ENCODE measurements around the gene STRN.
"Not testable (repeated sequence)": the region's sequence is repeated elsewhere in the genome, so short reads cannot be mapped to it uniquely, and the experiment has no call there.

The STRN gene

DNA sequence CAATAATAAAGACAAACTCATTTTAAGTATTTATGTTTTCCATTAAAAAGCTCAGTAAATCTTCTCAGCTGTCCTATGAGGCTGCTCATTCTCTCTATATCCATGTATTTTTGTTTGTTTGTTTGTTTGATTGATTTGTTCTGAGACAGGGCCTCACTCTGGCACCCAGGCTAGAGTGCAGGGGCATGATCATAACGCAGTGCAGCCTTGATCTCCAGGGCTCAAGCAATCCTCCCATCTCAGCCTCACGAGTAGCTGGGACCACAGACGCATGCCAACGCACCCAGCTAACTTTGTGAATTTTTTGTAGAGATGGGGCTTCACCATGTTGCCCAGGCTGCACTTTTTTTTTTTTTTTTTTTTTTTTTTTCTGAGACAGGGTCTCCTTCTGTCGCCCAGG is 5.6 kb downstream of the STRN start:
- no peak for DNase-seq

DNA sequence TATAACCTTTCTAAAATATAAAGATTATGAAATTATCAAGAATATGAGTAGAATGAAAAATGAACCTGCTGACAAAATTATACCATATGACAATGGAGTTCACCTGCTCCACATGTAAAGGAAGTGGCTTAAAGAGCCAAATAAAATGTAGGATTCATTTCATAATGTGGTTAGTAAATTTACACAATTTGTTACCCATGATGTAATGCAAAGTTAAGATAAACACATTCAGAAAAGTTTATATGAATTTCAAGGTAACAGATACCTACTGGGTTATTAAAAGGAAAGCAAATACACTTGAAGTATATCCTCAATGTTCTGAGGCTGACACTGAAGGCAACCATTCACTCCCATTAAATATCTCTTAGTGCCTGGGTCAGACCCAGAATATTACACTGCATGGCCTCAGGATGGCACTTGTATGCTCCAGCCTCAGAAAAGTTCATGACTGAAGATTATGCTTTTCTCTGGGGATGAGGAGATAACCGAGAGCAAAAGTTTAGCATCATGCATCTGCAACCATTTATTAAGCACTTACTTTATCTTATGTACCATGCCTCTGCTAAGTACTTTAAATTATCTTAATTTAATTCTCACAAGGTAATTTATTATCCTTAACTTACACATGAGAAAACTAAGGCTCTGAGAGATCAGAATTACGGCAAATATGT is 6.2 kb downstream of the STRN start:
- DNase-seq: no peak

DNA sequence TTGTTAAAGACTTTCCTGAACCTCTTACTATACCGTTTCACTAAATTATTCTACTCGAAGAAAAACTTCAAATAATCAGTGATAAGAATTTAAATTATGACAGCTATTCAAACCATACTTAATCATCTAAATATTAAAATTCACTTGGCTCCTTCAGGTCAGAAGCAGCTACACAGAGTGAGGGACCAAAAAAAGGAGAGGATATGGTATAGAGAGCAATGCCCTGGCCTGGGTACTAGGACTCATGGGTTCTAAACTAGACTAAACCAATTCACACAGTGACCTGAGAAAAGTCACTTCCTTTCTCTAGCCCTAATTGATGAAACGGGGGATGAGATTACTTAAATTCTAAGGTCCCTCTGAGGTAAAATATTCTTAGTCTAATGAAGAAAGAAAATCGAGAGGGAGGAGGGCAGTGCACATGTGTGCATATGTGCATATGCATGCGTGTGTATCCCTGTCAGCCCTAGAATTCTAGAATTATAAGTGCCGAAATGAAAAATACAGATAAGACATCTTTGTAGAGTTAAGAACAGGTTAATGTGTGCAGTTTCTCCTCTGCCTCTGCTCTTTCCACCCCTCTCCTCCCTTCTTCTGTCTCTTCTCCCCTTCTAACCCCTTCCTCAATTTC is 11.2 kb downstream of the STRN start:
- DNase-seq: no peak

DNA sequence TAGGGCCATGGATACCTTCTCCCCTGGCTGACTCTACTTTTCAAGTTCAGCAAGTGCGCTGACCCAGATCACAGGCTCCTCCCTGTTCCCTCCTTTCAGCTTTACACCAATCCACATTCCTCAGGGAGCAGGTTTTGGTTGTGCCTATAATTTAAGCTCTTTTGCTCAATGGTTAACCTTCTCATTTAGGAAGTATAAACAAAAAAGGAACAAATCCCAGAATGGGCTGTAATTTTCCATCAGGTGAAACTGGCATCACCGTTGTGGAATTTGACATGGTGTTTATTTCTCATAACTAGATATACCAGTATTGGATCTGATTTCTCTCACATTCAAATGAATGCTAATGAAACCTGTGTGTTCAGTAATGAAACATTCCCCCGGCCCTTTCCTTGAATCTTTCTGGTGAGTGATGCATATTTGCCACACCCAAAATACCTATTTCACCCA is 13.6 kb downstream of the STRN start:
- no peak for DNase-seq

DNA sequence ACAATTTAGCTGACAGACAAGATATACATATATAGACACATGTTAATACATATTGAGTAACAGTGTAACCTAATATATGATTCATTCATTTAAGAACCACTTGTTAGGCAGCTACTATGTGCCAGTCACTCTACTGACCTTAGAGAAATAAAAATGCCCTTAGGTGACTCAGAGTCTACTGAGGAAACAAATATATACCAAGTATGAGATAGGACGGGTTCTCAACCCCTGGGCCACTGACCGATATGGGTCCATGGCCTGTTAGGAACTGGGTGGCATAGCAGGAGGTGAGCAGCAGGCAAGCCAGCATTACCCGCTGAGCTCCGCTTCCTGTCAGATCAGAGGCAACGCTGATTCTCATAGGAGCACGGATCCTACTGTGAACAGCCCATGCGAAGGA is 14.8 kb downstream of the STRN start:
- no peak for DNase-seq

DNA sequence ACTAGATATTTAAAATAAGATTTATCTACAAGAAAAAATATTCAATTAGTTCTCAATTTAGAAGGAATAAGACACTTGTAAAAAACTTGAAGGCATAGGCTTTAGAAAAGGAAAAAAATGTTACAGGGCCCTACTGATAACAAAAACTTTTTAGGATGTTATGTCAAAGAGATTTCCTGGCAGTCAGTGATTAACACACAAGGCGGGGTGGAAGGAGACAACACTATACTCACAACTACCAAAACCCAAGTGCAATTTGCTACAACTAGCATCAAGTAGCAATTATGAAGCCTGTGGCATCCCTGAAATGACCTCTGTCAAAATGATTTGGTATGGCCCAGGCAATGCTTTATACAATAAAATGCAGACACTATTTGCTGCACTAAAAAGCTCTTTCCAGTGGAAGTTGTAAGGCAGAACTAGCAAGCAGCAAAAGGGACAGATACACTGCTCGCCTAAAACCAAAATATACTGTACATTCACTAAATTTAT is 15.3 kb downstream of the STRN start:
- DNase-seq: no peak

DNA sequence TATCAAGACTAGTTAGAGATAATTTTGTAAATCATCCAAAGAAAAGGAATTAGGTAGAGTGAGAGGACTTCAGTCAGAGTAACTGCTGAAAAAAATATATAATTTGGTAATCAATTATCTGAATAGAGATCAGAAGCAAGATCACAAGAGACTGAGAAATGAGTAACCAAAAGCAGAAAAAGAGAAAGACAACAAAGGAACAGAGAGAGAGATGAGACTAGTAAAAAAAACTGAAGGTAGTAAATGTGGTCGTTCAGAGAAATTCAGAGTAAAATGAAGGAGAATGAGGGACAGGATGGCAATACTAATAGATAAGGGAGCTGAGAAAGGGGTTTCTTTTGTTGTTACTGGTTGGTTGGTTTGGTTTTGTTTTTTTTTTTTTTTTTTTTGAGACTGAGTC is 16.5 kb downstream of the STRN start:
- no peak for DNase-seq

DNA sequence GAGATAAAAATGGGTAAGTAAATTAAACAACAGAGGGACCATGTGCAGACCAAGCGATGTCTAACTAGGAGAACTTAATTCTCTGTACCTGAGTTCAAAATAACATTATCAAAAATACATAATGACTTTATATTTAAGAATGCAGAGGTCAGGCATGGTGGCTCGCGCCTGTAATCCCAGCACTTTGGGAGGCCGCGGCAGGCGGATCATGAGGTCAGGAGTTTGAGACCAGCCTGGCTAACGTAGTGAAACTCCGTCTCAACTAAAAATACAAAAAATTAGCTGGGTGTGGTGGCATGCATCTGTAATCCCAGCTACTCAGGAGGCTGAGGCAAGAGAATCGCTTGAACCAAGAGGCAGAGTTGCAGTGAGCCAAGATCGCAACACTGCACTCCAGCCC is 21.1 kb downstream of the STRN start:
- DNase-seq: not testable (repeated sequence)

DNA sequence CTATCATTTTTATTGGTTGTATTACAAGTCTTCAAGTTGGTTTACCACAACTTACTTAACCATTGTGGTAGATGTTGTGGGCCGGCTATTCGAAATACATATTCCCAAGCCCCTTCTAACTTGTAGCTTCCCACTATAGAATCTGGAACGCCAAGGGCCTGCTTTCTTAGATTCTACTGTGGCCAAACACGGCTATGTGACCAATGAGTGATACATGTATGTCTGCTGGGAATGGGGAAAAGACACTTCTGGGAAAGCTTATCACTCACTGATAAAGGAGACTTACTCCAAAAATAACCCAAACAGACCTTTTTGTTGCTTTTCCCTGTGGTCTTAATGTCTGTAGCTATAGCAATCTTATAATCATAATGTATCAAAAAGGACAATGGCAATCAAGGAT is 24.5 kb downstream of the STRN start:
- DNase-seq: no peak

DNA sequence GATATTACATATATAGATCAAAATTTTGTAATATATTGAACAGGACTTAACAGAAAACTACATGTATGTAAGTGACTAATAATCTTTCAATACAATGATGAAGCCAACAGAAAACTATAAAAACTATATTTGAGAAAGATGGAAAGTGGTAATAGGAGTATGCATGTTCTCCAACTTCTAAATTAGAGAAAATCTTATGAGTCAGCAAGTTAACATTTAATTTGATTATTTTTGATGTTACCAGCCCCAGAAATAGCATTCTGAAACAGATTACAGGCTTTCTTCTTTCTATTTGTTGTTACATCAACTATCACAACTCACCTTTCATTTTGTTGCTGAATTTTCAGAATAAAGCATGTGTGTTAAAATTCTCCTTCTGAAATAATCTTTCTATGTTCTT is 29.8 kb downstream of the STRN start:
- not testable (repeated sequence) for DNase-seq

DNA sequence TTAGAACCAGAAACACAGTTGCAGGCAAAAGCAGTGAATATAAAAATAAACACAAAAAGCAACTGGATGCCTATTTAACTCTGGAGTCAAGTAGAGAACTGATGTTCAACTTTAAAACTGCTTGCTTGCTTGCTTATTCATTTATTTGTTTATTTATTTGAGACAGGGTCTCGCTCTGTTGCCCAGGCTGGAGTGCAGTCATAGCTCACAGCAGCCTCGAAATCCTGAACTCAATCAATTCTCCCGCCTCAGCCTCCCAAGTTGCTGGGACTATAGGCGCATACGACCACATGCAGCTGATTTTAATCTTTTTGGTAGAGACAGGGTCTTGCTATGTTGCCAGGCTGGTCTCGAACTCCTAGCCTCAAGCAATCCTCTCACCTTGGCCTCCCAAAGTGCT is 34.6 kb downstream of the STRN start:
- DNase-seq: not testable (repeated sequence)

DNA sequence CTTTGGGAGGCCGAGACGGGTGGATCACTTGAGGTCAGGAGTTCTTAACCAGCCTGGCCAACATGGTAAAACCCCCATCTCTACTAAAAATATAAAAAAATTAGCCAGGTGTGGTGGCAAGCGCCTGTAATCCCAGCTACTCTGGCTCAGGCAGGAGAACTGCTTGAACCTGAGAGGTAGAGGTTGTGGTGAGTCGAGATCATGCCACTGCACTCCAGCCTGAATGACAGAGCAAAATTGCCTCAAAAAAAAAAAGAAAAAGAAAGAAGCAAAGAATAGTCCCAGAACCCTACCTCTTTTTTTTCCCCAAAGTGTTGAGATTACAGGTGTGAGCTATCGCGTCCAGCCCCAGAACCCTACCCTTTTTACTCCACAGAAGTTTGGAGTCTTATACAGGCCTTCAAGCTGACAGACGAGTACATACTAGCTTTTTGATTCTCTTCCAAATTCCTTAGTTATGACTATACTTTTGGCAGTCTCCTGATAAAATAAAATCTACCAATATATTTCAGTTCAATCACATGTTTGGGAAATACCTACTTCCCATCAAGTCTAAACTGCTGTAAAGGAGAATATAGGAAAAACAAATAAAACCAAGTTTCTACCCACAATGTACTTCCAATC is 35.4 kb downstream of the STRN start:
- DNase-seq: not testable (repeated sequence)

DNA sequence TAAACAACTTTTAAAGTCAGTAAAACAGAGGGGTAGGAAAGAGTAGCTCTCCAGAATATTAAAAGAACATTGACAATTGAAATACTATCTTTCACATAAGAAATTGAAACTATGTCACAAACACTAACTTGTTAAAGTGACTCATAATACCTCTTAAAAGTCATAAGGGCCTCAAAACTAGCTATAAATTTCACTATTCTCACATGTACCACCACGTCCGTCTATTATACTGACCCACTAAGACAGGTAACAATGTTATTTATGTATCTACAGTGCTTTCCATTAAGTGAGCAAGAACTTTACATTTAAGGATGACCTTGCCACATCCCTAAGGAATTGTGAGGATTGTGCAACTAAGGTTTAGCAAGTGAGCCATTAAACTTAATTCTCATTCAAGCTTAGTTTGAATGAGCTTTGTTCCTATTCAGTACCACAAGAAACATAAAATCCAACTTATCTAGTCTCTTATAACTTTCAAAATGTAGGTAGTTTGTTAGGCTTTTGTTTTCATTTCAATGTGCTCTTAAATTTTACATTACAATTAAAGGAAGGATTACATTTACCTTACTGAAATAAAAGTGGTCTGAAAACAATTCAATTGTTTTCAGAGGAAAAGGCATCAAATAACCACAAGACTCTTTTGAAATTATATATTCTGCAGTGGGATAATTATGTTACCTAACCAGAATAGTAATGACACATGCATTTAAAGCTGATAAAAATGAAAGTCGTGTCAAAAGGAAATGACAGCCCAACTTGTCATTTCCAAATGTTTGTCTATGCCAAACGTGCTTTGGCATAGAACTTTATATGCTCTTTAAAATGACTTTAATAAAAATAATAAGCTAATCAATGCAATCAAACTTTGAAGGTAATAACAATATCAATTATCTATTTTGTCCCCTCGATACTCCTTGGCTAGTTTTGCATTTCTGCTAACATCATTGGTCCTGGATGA is 39.9 kb downstream of the STRN start:
- DNase-seq: not testable (repeated sequence)

DNA sequence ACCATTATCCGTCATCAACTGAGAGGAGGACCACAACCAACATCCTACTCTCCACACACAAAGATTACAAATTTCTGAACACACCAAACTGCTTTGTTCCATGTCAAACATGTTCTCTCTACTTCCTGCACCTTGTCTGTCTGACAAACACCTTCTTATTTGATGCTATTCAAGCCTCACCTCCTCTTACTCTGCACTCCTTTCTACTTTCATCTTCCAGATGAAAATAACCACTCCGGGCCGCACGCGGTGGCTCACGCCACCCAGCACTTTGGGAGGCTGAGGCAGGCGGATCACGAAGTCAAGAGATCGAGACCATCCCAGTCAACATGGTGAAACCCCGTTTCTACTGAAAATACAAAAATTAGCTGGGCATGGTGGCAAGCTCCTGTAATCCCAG is 43.7 kb downstream of the STRN start:
- DNase-seq: not testable (repeated sequence)

DNA sequence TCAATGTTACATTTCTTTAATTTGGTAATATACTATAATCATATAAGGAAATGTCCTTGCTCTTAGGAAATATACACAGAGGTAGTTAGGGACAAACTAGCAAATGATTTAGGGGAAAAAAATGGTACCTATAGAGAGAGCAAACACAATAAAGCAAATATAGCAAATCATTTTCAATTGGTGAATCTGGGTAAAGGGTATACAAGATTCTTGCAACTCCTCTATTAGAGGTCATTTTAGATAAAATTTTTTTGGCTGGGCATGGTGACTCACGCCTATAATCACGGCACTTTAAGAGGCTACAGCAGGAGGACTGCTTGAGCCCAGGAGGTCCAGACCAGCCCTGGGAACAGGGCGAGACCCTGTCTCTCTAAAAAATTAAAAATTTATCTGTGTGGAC is 44.4 kb downstream of the STRN start:
- DNase-seq: no peak

DNA sequence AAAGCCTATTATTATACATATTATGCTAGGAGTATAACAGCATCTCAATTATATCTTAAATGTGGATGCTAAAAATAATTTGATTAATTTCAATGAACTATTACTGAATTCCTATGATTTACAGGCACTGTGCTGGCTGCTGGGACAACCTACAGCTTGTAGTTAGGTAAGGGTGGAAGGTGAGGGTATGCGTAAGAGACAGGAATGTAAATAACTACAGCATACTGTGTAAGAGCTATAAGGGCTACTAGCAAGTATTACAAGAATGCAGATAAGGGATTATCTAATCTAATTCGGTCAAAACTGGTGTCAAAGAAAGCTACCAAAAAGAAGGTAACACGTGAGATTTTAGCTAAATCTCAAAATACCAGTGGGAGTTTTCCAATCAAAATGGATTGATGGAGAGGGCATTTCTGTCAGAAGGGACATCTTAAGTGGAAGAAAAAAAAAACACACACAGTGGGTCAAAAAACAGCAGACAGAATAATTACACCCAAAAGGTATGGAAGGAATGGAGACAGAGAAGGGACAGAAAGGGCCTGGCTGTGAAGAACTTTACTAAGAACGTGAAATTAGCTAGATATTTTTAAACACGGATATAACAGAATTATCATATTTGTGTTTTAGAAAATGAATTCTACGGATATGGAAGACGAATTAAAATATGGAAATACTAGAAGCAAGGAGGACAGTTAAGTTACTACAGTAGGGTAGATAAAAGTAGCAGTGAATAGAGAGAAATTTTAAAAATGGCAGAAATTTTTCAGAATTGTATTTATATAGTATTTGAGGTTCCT is 47.1 kb downstream of the STRN start:
- DNase-seq: no peak

DNA sequence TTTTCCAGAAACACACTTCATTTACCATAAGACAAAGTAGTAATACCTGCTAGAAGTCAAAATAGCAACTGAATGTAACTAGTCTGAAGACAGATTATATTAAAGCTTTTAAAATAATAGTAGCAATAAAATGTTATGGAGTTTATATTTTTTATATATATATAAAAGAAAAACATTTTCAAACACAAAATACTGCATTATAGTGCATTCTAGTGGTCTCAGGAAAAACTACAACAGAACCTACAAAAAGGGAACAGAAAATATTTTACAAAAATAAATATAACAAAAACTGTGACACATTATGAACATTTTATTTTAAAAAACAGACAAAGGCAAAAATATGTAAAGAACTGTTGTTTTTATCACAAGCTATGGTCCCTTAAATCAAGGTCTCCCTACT is 48.0 kb downstream of the STRN start:
- DNase-seq: no peak

DNA sequence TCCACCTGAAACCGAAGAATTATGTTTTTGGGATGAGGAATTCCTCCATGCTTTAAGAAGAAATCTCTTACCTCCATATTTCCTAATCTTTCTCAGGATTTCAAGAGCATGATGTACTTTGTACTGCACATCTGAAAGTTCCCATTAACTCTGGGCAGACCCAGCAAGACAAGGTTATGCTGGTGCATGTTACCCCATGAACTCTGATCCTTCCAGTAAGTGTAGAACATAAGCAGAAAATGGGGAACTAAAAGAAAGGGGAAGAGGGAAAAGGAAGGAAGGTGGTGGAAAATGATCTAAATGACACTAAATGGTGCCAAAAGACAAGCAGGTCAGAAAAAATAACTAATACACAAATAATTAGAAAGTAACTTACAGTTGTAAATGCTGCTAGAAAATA is 50.7 kb downstream of the STRN start:
- no peak for DNase-seq

DNA sequence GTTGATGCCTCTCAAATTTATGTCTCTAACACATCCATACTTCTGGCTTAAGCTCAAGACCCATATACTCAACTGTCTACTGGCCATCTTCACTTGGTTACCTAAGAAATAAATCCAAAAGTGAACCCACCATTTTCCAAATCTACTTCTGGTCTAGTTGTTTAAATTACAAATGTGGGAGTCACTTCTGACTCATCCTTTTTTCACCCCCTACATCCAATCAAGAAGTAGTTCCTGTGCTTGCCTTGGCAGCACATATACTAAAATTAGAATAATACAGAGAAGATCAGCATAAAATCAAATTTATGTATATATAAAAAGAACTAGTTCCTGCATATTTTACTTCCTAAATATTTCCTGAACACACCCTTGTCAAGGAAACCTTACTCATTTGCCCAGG is 53.6 kb downstream of the STRN start:
- no peak for DNase-seq

DNA sequence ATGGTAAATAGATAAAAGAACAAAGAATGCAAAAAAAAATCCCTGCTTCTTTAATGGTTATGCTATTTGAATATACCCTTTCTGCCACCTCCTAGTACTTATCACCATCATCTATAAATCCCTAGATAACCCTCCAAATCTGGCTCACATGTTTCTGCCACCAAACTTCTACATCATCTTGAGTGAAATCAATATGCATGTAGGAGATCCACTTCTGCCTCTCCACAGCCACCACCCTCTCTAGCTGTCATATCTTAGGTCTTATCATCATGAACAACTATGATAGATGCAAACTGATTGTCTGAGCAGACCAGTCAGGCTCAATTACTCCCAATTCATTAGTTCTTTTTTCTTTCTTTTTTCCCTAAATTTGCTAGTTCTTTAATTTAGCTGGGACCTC is 55.3 kb downstream of the STRN start:
- no peak for DNase-seq

DNA sequence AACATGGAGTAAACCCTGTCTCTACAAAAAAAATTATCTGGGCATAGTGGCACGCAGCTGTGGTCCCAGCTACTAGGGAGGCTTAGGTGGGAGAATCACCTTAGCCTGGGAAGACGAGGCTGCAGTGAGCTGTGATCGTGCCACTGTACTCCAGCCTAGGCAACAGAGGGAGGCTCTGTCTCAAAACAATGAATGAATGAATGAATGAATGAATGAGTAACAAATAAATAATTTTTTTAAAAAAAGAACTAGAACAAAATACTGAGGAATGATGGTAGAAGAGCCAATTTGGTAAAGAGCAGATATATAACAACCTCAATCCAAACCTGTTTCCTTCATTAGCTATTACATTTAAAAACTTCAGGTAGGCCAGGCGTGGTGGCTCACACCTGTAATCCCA is 60.1 kb downstream of the STRN start:
- DNase-seq: no peak

DNA sequence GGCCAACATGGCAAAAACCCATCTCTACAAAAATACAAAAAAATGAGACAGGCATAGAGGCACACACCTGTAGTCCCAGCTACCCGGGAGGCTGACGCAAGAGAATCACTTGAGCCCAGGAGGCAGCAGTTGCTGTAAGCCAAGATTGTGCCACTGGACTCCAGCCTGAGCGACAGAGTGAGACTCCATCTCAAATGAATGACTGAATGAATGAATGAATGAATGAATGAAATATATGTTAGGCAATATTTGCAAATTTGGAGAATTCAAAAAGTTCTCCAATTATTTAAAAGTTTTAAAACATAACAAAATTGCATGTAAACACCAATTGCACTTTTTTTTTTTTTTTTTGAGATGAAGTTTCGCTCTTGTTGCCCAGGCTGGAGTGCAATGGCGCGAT is 61.7 kb downstream of the STRN start:
- no peak for DNase-seq

Measured in DMS 273 treated with DMSO at 0.1 percent for 48 hours (cell line).